WTC11 (cell line): ENCODE data around the gene ACSL1. TPM values are rescaled to one million over a fixed set of nuclear protein-coding genes. Genes with fewer than 3 reads are reported as not detected.

ENCODE experiments used
- ATAC-seq: fragments of 200-7000 bp; cut with Tn5 transposase; 2 replicates; pipeline ENCODE4 v1.10.0; 2021; ENCODE audit warnings: mild to moderate bottlenecking, moderate library complexity
- CTCF ChIA-PET: fragments of 300-600 bp; sonication (Branson Sonifier 250); formaldehyde crosslinking; loops from one replicate; lab custom pipeline; 2021; ENCODE audit warnings: antibody characterized with exemption; lab: Charles Lee
- POLR2A ChIA-PET: fragments of 350-600 bp; sonication (Branson Sonifier 250); formaldehyde crosslinking; loops from one replicate; lab custom pipeline; 2021; ENCODE audit warnings: antibody characterized with exemption; lab: Charles Lee
- DNase-seq: peaks from one replicate; pipeline ENCODE4 v3.0.0; 2021; ENCODE audit warnings: low spot score
- H3K27ac Mint-ChIP-seq: 2 replicates; pipeline ENCODE4 v1.8.0; 2021; ENCODE audit warnings: mixed read lengths
- H3K27me3 Mint-ChIP-seq: 2 replicates; pipeline ENCODE4 v1.8.0; 2021; ENCODE audit warnings: low read depth, mild to moderate bottlenecking, moderate library complexity, mixed read lengths
- H3K36me3 Mint-ChIP-seq: 2 replicates; pipeline ENCODE4 v1.8.0; 2021; ENCODE audit warnings: mixed read lengths
- H3K4me1 Mint-ChIP-seq: 2 replicates; pipeline ENCODE4 v1.8.0; 2022; ENCODE audit warnings: mixed read lengths
- H3K4me3 Mint-ChIP-seq: 2 replicates; pipeline ENCODE4 v1.8.0; 2021; ENCODE audit warnings: mild to moderate bottlenecking, moderate library complexity, mixed read lengths
- H3K9me3 Mint-ChIP-seq: 2 replicates; pipeline ENCODE4 v1.8.0; 2021; ENCODE audit warnings: mixed read lengths
- ATF2 ChIP-seq: sonication (generic); formaldehyde crosslinking; IDR thresholded peaks from 2 replicates; pipeline ENCODE4 v1.8.1; 2022; ENCODE audit warnings: low read depth, missing genetic modification reagents, borderline replicate concordance
- FOXK1 ChIP-seq: sonication (generic); formaldehyde crosslinking; IDR thresholded peaks from 2 replicates; pipeline ENCODE4 v1.8.0; 2022; ENCODE audit warnings: mild to moderate bottlenecking, moderate library complexity, missing genetic modification reagents
- GABPB1 ChIP-seq: sonication (generic); formaldehyde crosslinking; IDR thresholded peaks from 2 replicates; pipeline ENCODE4 v1.8.1; 2023; ENCODE audit warnings: mild to moderate bottlenecking, missing genetic modification reagents
- GRHL2 ChIP-seq: fragments of 250-450 bp; sonication (Bioruptor Pico); IDR thresholded peaks from 2 replicates; pipeline ENCODE4 v1.8.0; 2022; ENCODE audit warnings: mild to moderate bottlenecking, moderate library complexity; ENCODE audit not compliant: insufficient replicate concordance, severe bottlenecking
- HMGA2 ChIP-seq: fragments of 250-450 bp; sonication (Bioruptor Pico); IDR thresholded peaks from 2 replicates; pipeline ENCODE4 v1.4.0; 2021; ENCODE audit warnings: mild to moderate bottlenecking, moderate library complexity
- HMGXB4 ChIP-seq: sonication (generic); formaldehyde crosslinking; IDR thresholded peaks from 2 replicates; pipeline ENCODE4 v1.8.1; 2023; ENCODE audit warnings: mild to moderate bottlenecking, moderate library complexity, missing genetic modification reagents
- JUN ChIP-seq: sonication (generic); formaldehyde crosslinking; IDR thresholded peaks from 2 replicates; pipeline ENCODE4 v1.8.0; 2023; ENCODE audit warnings: mild to moderate bottlenecking, missing genetic modification reagents
- KAT7 ChIP-seq: sonication (generic); formaldehyde crosslinking; IDR thresholded peaks from 2 replicates; pipeline ENCODE4 v1.8.1; 2023; ENCODE audit warnings: missing genetic modification reagents, mild to moderate bottlenecking, borderline replicate concordance
- MAX ChIP-seq: sonication (generic); formaldehyde crosslinking; IDR thresholded peaks from 2 replicates; pipeline ENCODE4 v1.8.0; 2022; ENCODE audit warnings: mild to moderate bottlenecking, missing genetic modification reagents
- NFATC4 ChIP-seq: fragments of 250-450 bp; sonication (Bioruptor Pico); IDR thresholded peaks from 2 replicates; pipeline ENCODE4 v1.9.0; 2021; ENCODE audit warnings: mild to moderate bottlenecking
- NFE2L1 ChIP-seq: sonication (generic); formaldehyde crosslinking; IDR thresholded peaks from 2 replicates; pipeline ENCODE4 v1.8.1; 2023; ENCODE audit warnings: missing genetic modification reagents
- NFYB ChIP-seq: sonication (generic); formaldehyde crosslinking; conservative IDR thresholded peaks from 2 replicates; pipeline ENCODE4 v1.8.0; 2022; ENCODE audit warnings: low read depth, missing genetic modification reagents
- STAT6 ChIP-seq: sonication (generic); formaldehyde crosslinking; conservative IDR thresholded peaks from 2 replicates; pipeline ENCODE4 v1.8.1; 2023; ENCODE audit warnings: mild to moderate bottlenecking, low read depth, missing genetic modification reagents, moderate library complexity
- TP53 ChIP-seq: sonication (generic); formaldehyde crosslinking; IDR thresholded peaks from 2 replicates; pipeline ENCODE4 v1.8.1; 2023; ENCODE audit warnings: mild to moderate bottlenecking, missing genetic modification reagents
- ZNF232 ChIP-seq: sonication (generic); formaldehyde crosslinking; IDR thresholded peaks from 2 replicates; pipeline ENCODE4 v1.8.0; 2022; ENCODE audit warnings: mild to moderate bottlenecking, missing genetic modification reagents
- ZNF263 ChIP-seq: sonication (generic); formaldehyde crosslinking; IDR thresholded peaks from 2 replicates; pipeline ENCODE4 v1.8.1; 2022; ENCODE audit warnings: low read depth, mild to moderate bottlenecking, moderate library complexity, missing genetic modification reagents
- ZNF512 ChIP-seq: sonication (generic); formaldehyde crosslinking; IDR thresholded peaks from 2 replicates; pipeline ENCODE4 v1.8.1; 2022; ENCODE audit warnings: missing genetic modification reagents, borderline replicate concordance
- total RNA-seq: library from RNA; stranded (reverse); gene quantifications from 3 replicates; pipeline ENCODE4 v1.2.3, GENCODE V29; 2021

Gene ACSL1
- total RNA-seq, 1 experiment from 2014 or later, result 6.6 TPM

DNA sequence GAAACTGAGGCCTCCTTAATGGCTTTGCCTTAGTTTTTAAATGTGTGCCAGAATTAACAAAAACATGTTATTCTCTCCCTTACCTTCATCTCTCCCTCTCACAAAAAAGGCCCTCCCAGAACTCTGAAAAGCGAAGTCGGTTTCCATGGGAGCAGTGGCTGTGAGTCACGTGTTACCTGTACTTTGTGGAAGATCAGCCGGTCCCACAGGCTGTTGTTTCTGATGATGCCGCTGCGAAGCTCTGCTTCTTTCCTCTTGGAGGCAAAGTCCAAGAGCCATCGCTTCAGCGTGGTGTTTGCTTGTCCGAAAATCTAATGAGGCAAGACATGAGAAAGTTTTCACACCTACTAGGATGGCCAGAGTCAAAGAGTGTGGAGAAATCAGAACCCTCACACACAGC lies 59.3 kb downstream of the ACSL1 start:
- no peak overlapping the region for H3K27ac Mint-ChIP-seq
- no peak for DNase-seq
- TF ChIP-seq MAX (CRISPR knock-in tag) (no peak), GABPB1 (CRISPR knock-in tag) (no peak), JUN (CRISPR knock-in tag) (no peak), NFE2L1 (no peak), FOXK1 (CRISPR knock-in tag) (no peak), NFATC4 (CRISPR knock-in tag) (no peak), NFYB (CRISPR knock-in tag) (no peak), STAT6 (CRISPR knock-in tag) (no peak), ZNF263 (CRISPR knock-in tag) (no peak), HMGA2 (no peak), TP53 (CRISPR knock-in tag) (no peak), ZNF512 (no peak), GRHL2 (CRISPR knock-in tag) (no peak), ZNF232 (no peak), HMGXB4 (CRISPR knock-in tag) (no peak)
- TF ChIP-seq, all 79 proteins: peak for 0
- POLR2A ChIA-PET, result no interaction called here
- no peak for ATAC-seq
- Mint-ChIP-seq H3K27me3 (no peaks in the 10 kb centered on the region), H3K9me3 (no peaks in the 10 kb centered on the region), H3K4me1 (no peaks in the 10 kb centered on the region), H3K36me3 (no peaks in the 10 kb centered on the region), H3K4me3 (no peak overlapping the region)
- CTCF ChIA-PET, result interaction anchor here (1.0 to 1.8 kb wide), 6 partner anchors 21 to 498 kb away, joined by 3 to 7 read pairs (median 5); partner anchors contain the start of gene HELT

GRCh38 chr4:184765473-184766340 lies 60.1 kb downstream of the ACSL1 start:
- TF ChIP-seq NFYB (CRISPR knock-in tag) (no peak), KAT7 (CRISPR knock-in tag) (no peak), ATF2 (CRISPR knock-in tag) (no peak)
- H3K27me3 Mint-ChIP-seq, result no peaks in the 10 kb centered on the region
- H3K4me3 Mint-ChIP-seq, result no peak overlapping the region
- H3K9me3 Mint-ChIP-seq, result no peaks in the 10 kb centered on the region
- peak; percentile 45 for DNase-seq
- H3K27ac Mint-ChIP-seq, result no peak overlapping the region
- ChIA-PET POLR2A (no interaction called here), CTCF (interaction anchor here (0.7 to 1.8 kb wide), 6 partner anchors 20 to 497 kb away, joined by 3 to 7 read pairs (median 4); partner anchors contain the start of gene HELT)
- H3K4me1 Mint-ChIP-seq, result no peaks in the 10 kb centered on the region
- H3K36me3 Mint-ChIP-seq, result no peaks in the 10 kb centered on the region
- peak; percentile 97 for ATAC-seq
